Measurements from ENCODE around the gene SPATA22. TPM values are rescaled to one million over a fixed set of nuclear protein-coding genes. Genes with fewer than 3 reads are reported as not detected.

The SPATA22 gene
- polyA plus RNA-seq, 1 of the 3 experiments (the other 2 are of a cell fraction): not detected

- ChIA-PET CTCF (no interaction called here), POLR2A (no interaction called here)
- Histone ChIP-seq H3K9ac (no peak overlapping the region), H3K27ac (ENCODE audit: low read depth in 2 of 2, low read length in 1 of 2) (no peak overlapping the region), H3F3A (replicated peaks; ENCODE audit: insufficient read depth) (no peaks in the 10 kb centered on the region), H3K9me2 (no peaks in the 10 kb centered on the region), H3K9me3 (no peaks in the 10 kb centered on the region), H3K4me3 (ENCODE audit: low read depth in 2 of 2, low read length in 1 of 2) (no peak overlapping the region), H3K27me3 (ENCODE audit: insufficient read depth) (no peaks in the 10 kb centered on the region), H2AFZ (ENCODE audit: low read depth) (no peak overlapping the region), H3K4me2 (no peak overlapping the region), H4K20me1 (ENCODE audit: insufficient read depth) (no peaks in the 10 kb centered on the region), H3K36me3 (replicated peaks in 1 of 2; ENCODE audit: control insufficient read depth in 1 of 2, insufficient read depth in 2 of 2, low read length in 1 of 2) (no peaks in the 10 kb centered on the region), H3K79me2 (ENCODE audit: insufficient read depth) (no peaks in the 10 kb centered on the region), H3K4me1 (ENCODE audit: control insufficient read depth in 1 of 2, insufficient read depth in 2 of 2, low read depth in 1 of 2, low read length in 1 of 2) (no peaks in the 10 kb centered on the region)
- 3% methylated on average over 6 of the region's 6 CpGs for WGBS (ENCODE audit: low lambda C conversion rate)
- DNase-seq: no peak
- TF ChIP-seq REST (IDR thresholded peaks at IDR 0.05; ENCODE audit: low read depth, low read length) (no peak), ELF1 (IDR thresholded peaks at IDR 0.05) (no peak), SIN3A (IDR thresholded peaks at IDR 0.05; ENCODE audit: borderline replicate concordance, low read depth, low read length) (no peak), NFIC (IDR thresholded peaks at IDR 0.05; ENCODE audit: borderline replicate concordance) (no peak), RCOR1 (IDR thresholded peaks at IDR 0.05; ENCODE audit: low read length) (no peak), CHD2 (IDR thresholded peaks at IDR 0.05; ENCODE audit: low read length, partially characterized antibody) (no peak), RXRA (IDR thresholded peaks at IDR 0.05; ENCODE audit: borderline replicate concordance, low read depth) (no peak), IRF3 (IDR thresholded peaks at IDR 0.05; ENCODE audit: low read depth, low read length) (no peak)
- TF ChIP-seq, protein P1, sequence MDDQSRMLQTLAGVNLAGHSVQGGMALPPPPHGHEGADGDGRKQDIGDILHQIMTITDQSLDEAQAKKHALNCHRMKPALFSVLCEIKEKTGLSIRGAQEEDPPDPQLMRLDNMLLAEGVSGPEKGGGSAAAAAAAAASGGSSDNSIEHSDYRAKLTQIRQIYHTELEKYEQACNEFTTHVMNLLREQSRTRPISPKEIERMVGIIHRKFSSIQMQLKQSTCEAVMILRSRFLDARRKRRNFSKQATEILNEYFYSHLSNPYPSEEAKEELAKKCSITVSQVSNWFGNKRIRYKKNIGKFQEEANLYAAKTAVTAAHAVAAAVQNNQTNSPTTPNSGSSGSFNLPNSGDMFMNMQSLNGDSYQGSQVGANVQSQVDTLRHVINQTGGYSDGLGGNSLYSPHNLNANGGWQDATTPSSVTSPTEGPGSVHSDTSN (IDR thresholded peaks at IDR 0.05): no peak
Measured at GRCh38 chr17:3400055-3400454, 71.6 kb downstream of the SPATA22 start.

DNA sequence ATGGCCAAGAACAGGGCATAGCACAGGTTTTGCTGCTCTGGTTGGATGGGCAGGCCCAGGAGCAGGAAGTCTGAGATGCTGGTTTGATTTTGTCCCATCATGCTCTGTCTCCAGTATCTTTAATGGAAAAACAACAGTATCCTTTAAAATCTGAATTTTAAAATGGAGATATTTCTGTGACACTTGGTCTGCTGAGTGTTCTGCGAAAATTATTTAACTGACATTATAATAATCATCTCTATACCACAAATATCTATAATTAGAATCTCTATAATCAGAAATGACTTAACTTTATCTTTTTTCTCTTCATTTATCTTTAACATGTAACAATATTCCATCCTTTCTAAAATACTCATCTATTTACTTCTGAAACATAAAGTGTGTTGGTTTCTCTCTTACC lies 73.3 kb downstream of the SPATA22 start, which contains the start of gene OR1E1:
TSS of gene OR1E1 (minus strand) at position 101 of the 400 bp plus-strand sequence. CDS start at position 101, 0 bp downstream.
- no peak within 1 kb of the TSS for H3K4me3 ChIP-seq (ENCODE audit: low read depth in 2 of 2, low read length in 1 of 2)
- TF ChIP-seq TCF12 (IDR thresholded peaks at IDR 0.05) (no peak), GATA2 (CRISPR knock-in tag; IDR thresholded peaks at IDR 0.05) (no peak), RFX5 (IDR thresholded peaks at IDR 0.05; ENCODE audit: low read length) (no peak), NFIC (IDR thresholded peaks at IDR 0.05; ENCODE audit: borderline replicate concordance) (no peak), FOXJ3 (CRISPR knock-in tag; IDR thresholded peaks at IDR 0.05) (no peak), USF2 (IDR thresholded peaks at IDR 0.05; ENCODE audit: borderline replicate concordance, low read depth, low read length) (no peak), CHD2 (IDR thresholded peaks at IDR 0.05; ENCODE audit: low read length, partially characterized antibody) (no peak)
- TF ChIP-seq, protein P2, sequence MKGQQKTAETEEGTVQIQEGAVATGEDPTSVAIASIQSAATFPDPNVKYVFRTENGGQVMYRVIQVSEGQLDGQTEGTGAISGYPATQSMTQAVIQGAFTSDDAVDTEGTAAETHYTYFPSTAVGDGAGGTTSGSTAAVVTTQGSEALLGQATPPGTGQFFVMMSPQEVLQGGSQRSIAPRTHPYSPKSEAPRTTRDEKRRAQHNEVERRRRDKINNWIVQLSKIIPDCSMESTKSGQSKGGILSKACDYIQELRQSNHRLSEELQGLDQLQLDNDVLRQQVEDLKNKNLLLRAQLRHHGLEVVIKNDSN (IDR thresholded peaks at IDR 0.05; ENCODE audit: borderline replicate concordance, low read depth): no peak
- H3K9me3 ChIP-seq: no peaks in the 10 kb centered on the region
- H3K4me1 ChIP-seq (ENCODE audit: control insufficient read depth in 1 of 2, insufficient read depth in 2 of 2, low read depth in 1 of 2, low read length in 1 of 2): no peaks in the 10 kb centered on the region
- no peaks in the 10 kb centered on the region for H3K36me3 ChIP-seq (replicated peaks in 1 of 2; ENCODE audit: control insufficient read depth in 1 of 2, insufficient read depth in 2 of 2, low read length in 1 of 2)
- no peak within 1 kb of the TSS for H3K4me2 ChIP-seq
- 7% methylated on average over 1 of the region's 1 CpG for whole genome bisulfite sequencing (ENCODE audit: low lambda C conversion rate)
- no peak within 1 kb of the TSS for H3K9ac ChIP-seq
- H3F3A ChIP-seq (replicated peaks; ENCODE audit: insufficient read depth): no peaks in the 10 kb centered on the region
- DNase-seq: no peak
- H3K79me2 ChIP-seq (ENCODE audit: insufficient read depth): no peaks in the 10 kb centered on the region
- CTCF ChIA-PET: no interaction called here
- H3K9me2 ChIP-seq: peaks cover 4% of the 10 kb centered on the region; the same call in 1 of the 2 replicates
- no peaks in the 10 kb centered on the region for H4K20me1 ChIP-seq (ENCODE audit: insufficient read depth)
- POLR2A ChIA-PET: no interaction called here
- H2AFZ ChIP-seq (ENCODE audit: low read depth): no peak within 1 kb of the TSS
- H3K27me3 ChIP-seq (ENCODE audit: insufficient read depth): no peaks in the 10 kb centered on the region
- H3K27ac ChIP-seq (ENCODE audit: low read depth in 2 of 2, low read length in 1 of 2): no peak within 1 kb of the TSS
